CD8-positive, alpha-beta memory T cell (primary cell): ENCODE results near the gene FAM177A1. TPM values are rescaled to one million over a fixed set of nuclear protein-coding genes. Genes with fewer than 3 reads are reported as not detected.

ENCODE experiments used
- polyA plus RNA-seq: library from polyadenylated mRNA; unstranded; fragments of 300-500 nt; fragmentation: Illumina TruSeq; gene quantifications from one replicate; pipeline ENCODE4 v1.2.3, GENCODE V29; 2021
- total RNA-seq, 2 experiments: library from RNA; stranded (reverse); gene quantifications; one replicate each; pipeline ENCODE4 v1.2.3, GENCODE V29; 2021

The FAM177A1 gene
- total and polyA plus RNA-seq, 3 experiments from 2014 or later: 43.1 to 54.6 (median 47.4) TPM

Other genes starting within 250 kb of the FAM177A1 start
- 10 to 100 TPM; 67.5 to 70.5 TPM for gene BAZ1A, start 170.9 kb upstream of the FAM177A1 start, total RNA-seq
- 14.9 TPM for gene BAZ1A, start 170.9 kb upstream of the FAM177A1 start, polyA plus RNA-seq
- 10 to 100 TPM; 76.2 to 76.5 TPM for gene SRP54, start 63.3 kb upstream of the FAM177A1 start, total RNA-seq
- 34.5 TPM for gene SRP54, start 63.3 kb upstream of the FAM177A1 start, polyA plus RNA-seq
- 10 to 100 TPM; 46.9 to 48.1 TPM for gene PPP2R3C, start 75.7 kb downstream of the FAM177A1 start, total RNA-seq
- 78.6 TPM for gene PPP2R3C, start 75.7 kb downstream of the FAM177A1 start, polyA plus RNA-seq
- gene PRORP, start 76.3 kb downstream of the FAM177A1 start, total RNA-seq: 10 to 100 TPM; 36.2 to 39.9 TPM
- gene PRORP, start 76.3 kb downstream of the FAM177A1 start, polyA plus RNA-seq: 59.2 TPM
- gene PSMA6, start 246.1 kb downstream of the FAM177A1 start, total RNA-seq: 100 to 1,000 TPM; 399 to 400 TPM
- gene PSMA6, start 246.1 kb downstream of the FAM177A1 start, polyA plus RNA-seq: 305 TPM